ENCODE data around the gene WNT3A. TPM values are rescaled to one million over a fixed set of nuclear protein-coding genes. Genes with fewer than 3 reads are reported as not detected.

Gene WNT3A
- total RNA-seq, 1 donor from 2014 or later = not detected

DNA sequence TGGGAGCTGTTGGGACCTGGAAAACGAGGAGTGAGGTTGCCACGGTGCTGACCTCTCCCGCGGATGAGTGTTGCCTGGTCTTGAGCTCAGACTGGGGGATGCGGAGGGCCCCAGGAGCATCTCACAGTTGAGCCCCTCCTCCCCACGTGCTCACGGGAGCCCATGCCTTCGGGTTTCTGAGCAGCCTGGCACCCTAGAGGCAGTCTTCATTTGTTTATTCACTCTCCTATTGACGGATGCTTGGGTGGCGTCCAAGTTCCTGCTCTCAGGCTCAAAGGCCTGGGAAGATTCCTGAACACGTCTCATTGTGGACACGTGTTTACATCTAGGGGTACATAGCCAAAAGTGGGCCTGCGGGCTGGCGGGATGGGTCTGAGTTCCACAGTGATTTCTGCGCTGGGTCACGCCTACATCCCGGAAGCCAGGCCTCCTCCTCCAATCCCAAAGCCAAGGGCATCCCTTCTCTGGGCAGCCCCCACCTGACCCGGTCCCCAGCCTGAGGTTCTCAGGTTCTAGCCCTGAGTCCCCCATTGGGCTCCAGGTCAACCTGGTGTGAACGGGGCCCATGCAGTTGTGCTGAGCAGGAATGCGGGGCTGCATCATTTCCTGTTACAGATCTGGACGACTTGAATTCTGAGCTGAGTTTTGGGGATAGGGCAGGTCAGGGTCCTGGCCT, 14.7 kb downstream of the WNT3A start:
- TF ChIP-seq CTCF (IDR thresholded peaks at IDR 0.05) = no peak
- no peak for DNase-seq (ENCODE audit: extremely low spot score in 2 of 2)
- Histone ChIP-seq H3K9me3 (no peaks in the 10 kb centered on the region), H3K27ac (no peak overlapping the region), H3K36me3 (no peaks in the 10 kb centered on the region), H3K27me3 (no peaks in the 10 kb centered on the region), H3K4me1 (no peaks in the 10 kb centered on the region), H3K4me3 (no peak overlapping the region)
- intact Hi-C loops (cut with DNase I) = no loop called here

- Histone ChIP-seq H3K4me1 (no peaks in the 10 kb centered on the region), H3K27me3 (no peaks in the 10 kb centered on the region), H3K27ac (no peak overlapping the region), H3K36me3 (no peaks in the 10 kb centered on the region), H3K9me3 (no peaks in the 10 kb centered on the region), H3K4me3 (no peak overlapping the region)
- intact Hi-C loops (cut with DNase I) = no loop called here
- no peak for DNase-seq (ENCODE audit: extremely low spot score in 2 of 2)
- TF ChIP-seq POLR2A (IDR thresholded peaks at IDR 0.05) = no peak
- TF ChIP-seq POLR2AphosphoS5 (IDR thresholded peaks at IDR 0.05; ENCODE audit: insufficient read depth in 1 of 2, low read depth in 1 of 2) = no peak
- no peak for TF ChIP-seq CTCF (IDR thresholded peaks at IDR 0.05)
Measured at GRCh38 chr1:228022571-228023293, 15.9 kb downstream of the WNT3A start.

GRCh38 chr1:228023294-228023639, 16.5 kb downstream of the WNT3A start:
- DNase-seq (ENCODE audit: extremely low spot score in 2 of 2) = no peak
- Histone ChIP-seq H3K4me3 (no peak overlapping the region), H3K27ac (no peak overlapping the region), H3K4me1 (no peaks in the 10 kb centered on the region), H3K36me3 (no peaks in the 10 kb centered on the region), H3K9me3 (no peaks in the 10 kb centered on the region), H3K27me3 (no peaks in the 10 kb centered on the region)
- intact Hi-C loops (cut with DNase I) = no loop called here
- TF ChIP-seq CTCF (IDR thresholded peaks at IDR 0.05) (no peak), POLR2AphosphoS5 (IDR thresholded peaks at IDR 0.05; ENCODE audit: insufficient read depth in 1 of 2, low read depth in 1 of 2) (no peak), POLR2A (IDR thresholded peaks at IDR 0.05) (no peak)

- Histone ChIP-seq H3K27me3 (no peaks in the 10 kb centered on the region), H3K4me3 (no peak overlapping the region), H3K36me3 (no peaks in the 10 kb centered on the region), H3K9me3 (no peaks in the 10 kb centered on the region), H3K27ac (no peak overlapping the region), H3K4me1 (no peaks in the 10 kb centered on the region)
- TF ChIP-seq POLR2A (IDR thresholded peaks at IDR 0.05) (no peak), POLR2AphosphoS5 (IDR thresholded peaks at IDR 0.05; ENCODE audit: insufficient read depth in 1 of 2, low read depth in 1 of 2) (no peak), CTCF (IDR thresholded peaks at IDR 0.05) (no peak)
- no peak for DNase-seq (ENCODE audit: extremely low spot score in 2 of 2)
- intact Hi-C loops (cut with DNase I) = no loop called here
Measured at GRCh38 chr1:228029281-228029680, 22.5 kb downstream of the WNT3A start.

DNA sequence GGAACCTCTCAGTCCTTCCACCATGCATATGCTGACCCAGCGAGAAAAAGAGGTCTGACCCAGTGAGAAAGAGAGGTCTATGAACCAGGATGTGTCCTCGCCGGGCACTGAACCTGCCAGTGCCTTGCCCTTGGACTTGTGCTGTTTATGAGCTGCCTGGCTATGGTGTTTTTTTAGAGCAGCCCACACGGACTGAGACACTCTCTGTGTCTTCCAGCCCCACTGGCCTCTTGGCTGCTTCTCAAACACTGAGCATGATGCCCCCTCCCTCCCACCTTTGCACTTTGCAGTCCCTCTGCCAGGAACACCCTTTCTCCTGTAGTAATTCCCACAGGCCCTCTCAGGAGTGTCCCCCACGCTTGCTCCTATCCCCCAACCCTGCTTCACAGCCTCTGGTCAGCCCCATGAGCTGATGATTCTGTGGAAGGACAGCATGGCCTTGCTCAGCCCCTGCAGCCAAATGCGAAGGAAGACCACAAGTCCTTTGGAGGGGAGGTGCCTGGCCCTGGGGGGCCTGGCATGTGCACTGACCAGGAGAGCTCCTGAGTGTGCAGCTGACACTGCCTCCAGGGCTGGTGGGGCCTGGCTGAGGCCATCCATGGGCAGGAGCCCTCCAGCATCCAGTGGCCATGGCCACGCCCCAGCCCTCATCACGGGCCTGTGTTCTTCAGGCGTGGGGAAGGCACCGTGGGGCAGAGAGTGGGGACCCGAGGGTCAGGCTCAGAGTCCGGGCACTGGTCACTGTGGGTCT, 23.8 kb downstream of the WNT3A start:
- intact Hi-C loops (cut with DNase I) = no loop called here
- Histone ChIP-seq H3K4me1 (no peaks in the 10 kb centered on the region), H3K27me3 (no peaks in the 10 kb centered on the region), H3K27ac (no peak overlapping the region), H3K36me3 (no peaks in the 10 kb centered on the region), H3K4me3 (no peak overlapping the region), H3K9me3 (no peaks in the 10 kb centered on the region)
- no peak for DNase-seq (ENCODE audit: extremely low spot score in 2 of 2)
- TF ChIP-seq POLR2A (IDR thresholded peaks at IDR 0.05) (no peak), POLR2AphosphoS5 (IDR thresholded peaks at IDR 0.05; ENCODE audit: insufficient read depth in 1 of 2, low read depth in 1 of 2) (no peak), CTCF (IDR thresholded peaks at IDR 0.05) (no peak)

Data from vagina (tissue), 2 donors.